ENCODE data around the gene EOLA1.
"Not testable (repeated sequence)": the region's sequence is repeated elsewhere in the genome, so short reads cannot be mapped to it uniquely, and the experiment has no call there.

- TF ChIP-seq POLR2A, CTCF (IDR thresholded peaks at IDR 0.05): not testable (repeated sequence)
These were observed 46.5 kb downstream of the EOLA1 start, which contains the start of gene MAGEA9B for GRCh38 chrX:149587359-149587758.
